NCI-H446 treated with DMSO at 0.1 percent for 48 hours (cell line): ENCODE results near the gene ALPG.

Source experiments
- DNase-seq: peaks from one replicate; lab custom pipeline; 2025; lab: John Stamatoyannopoulos, UW

ALPG gene

GRCh38 chr2:232458051-232458660 is 51.5 kb downstream of the ALPG start:
- no peak for DNase-seq

- DNase-seq, result no peak
Observed at GRCh38 chr2:232458661-232459418, 52.2 kb downstream of the ALPG start.

- DNase-seq, result no peak
Observed at GRCh38 chr2:232459419-232460035, 52.9 kb downstream of the ALPG start.

GRCh38 chr2:232460171-232460570 is 53.5 kb downstream of the ALPG start:
- DNase-seq, result no peak
